ENCODE measurements around the gene FNBP1.

The FNBP1 gene

GRCh38 chr9:130040984-130041647, 1.9 kb downstream of the FNBP1 start:
- Histone ChIP-seq H3F3A (ENCODE audit: insufficient read depth, low read length) (peaks cover 8% of the 10 kb centered on the region), H3K4me1 (ENCODE audit: low read length) (peaks cover 25% of the 10 kb centered on the region), H3K79me2 (ENCODE audit: low read length) (peaks cover 44% of the 10 kb centered on the region), H3K9me2 (replicated peaks; ENCODE audit: insufficient read depth, low read length) (no peaks in the 10 kb centered on the region), H3K9ac (ENCODE audit: low read length) (no peak overlapping the region), H3K4me3 (ENCODE audit: low read length) (no peak overlapping the region), H2AFZ (ENCODE audit: low read length) (no peak overlapping the region), H4K20me1 (ENCODE audit: insufficient read depth, low read length) (no peaks in the 10 kb centered on the region; the same call in 1 of the 2 replicates), H3K4me2 (ENCODE audit: low read depth, low read length) (peak overlapping the region; percentile 62; the same call in 1 of the 2 replicates), H3K27ac (ENCODE audit: low read length) (no peak overlapping the region), H3K36me3 (replicated peaks; ENCODE audit: insufficient read depth, low read length) (no peaks in the 10 kb centered on the region), H3K9me3 (replicated peaks; ENCODE audit: insufficient read depth, low read length) (no peaks in the 10 kb centered on the region), H3K27me3 (replicated peaks; ENCODE audit: insufficient read depth, low read length) (peaks cover 11% of the 10 kb centered on the region; the same call in 1 of the 2 replicates)
- no peak for DNase-seq
- no peak for TF ChIP-seq CTCF (IDR thresholded peaks at IDR 0.05; ENCODE audit: low read length)
- TF ChIP-seq EZH2 (optimal IDR thresholded peaks at IDR 0.05; ENCODE audit: low read depth, low read length): no peak
- TF ChIP-seq EZH2phosphoT487 (IDR thresholded peaks at IDR 0.05; ENCODE audit: low read length): no peak

GRCh38 chr9:130039528-130040147, 3.4 kb downstream of the FNBP1 start:
- H3K27me3 ChIP-seq (replicated peaks; ENCODE audit: insufficient read depth, low read length): peaks cover 11% of the 10 kb centered on the region; the same call in 1 of the 2 replicates
- peak; percentile 77 for DNase-seq
- H3K4me1 ChIP-seq (ENCODE audit: low read length): peaks cover 25% of the 10 kb centered on the region
- peak overlapping the region; percentile 26; the same call in 1 of the 2 replicates for H3K4me3 ChIP-seq (ENCODE audit: low read length)
- H3K27ac ChIP-seq (ENCODE audit: low read length): peak overlapping the region; percentile 39; the same call in 1 of the 2 replicates
- no peak overlapping the region for H2AFZ ChIP-seq (ENCODE audit: low read length)
- H3K9me2 ChIP-seq (replicated peaks; ENCODE audit: insufficient read depth, low read length): no peaks in the 10 kb centered on the region
- peaks cover 8% of the 10 kb centered on the region for H3F3A ChIP-seq (ENCODE audit: insufficient read depth, low read length)
- H3K4me2 ChIP-seq (ENCODE audit: low read depth, low read length): peak overlapping the region; percentile 84
- H3K36me3 ChIP-seq (replicated peaks; ENCODE audit: insufficient read depth, low read length): no peaks in the 10 kb centered on the region
- 0 out of 2 replicates have a peak overlapping the region, but pooled peaks have one; percentile 12 for H3K9ac ChIP-seq (ENCODE audit: low read length)
- peaks cover 45% of the 10 kb centered on the region for H3K79me2 ChIP-seq (ENCODE audit: low read length)
- H4K20me1 ChIP-seq (ENCODE audit: insufficient read depth, low read length): no peaks in the 10 kb centered on the region; the same call in 1 of the 2 replicates
- TF ChIP-seq EZH2 (optimal IDR thresholded peaks at IDR 0.05; ENCODE audit: low read depth, low read length) (no peak), EZH2phosphoT487 (IDR thresholded peaks at IDR 0.05; ENCODE audit: low read length) (no peak), CTCF (IDR thresholded peaks at IDR 0.05; ENCODE audit: low read length) (peak; percentile 23; the same call in 1 of the 2 replicates)
- no peaks in the 10 kb centered on the region for H3K9me3 ChIP-seq (replicated peaks; ENCODE audit: insufficient read depth, low read length)

- no peak for DNase-seq
- Histone ChIP-seq H3K27ac (ENCODE audit: low read length) (no peak overlapping the region), H3K4me3 (ENCODE audit: low read length) (no peak overlapping the region), H3K4me1 (ENCODE audit: low read length) (peaks cover 17% of the 10 kb centered on the region), H4K20me1 (ENCODE audit: insufficient read depth, low read length) (no peaks in the 10 kb centered on the region), H2AFZ (ENCODE audit: low read length) (no peak overlapping the region), H3K27me3 (replicated peaks; ENCODE audit: insufficient read depth, low read length) (0 out of 2 replicates have a peak, but pooled peaks cover under 1% of the 10 kb centered on the region), H3K36me3 (replicated peaks; ENCODE audit: insufficient read depth, low read length) (no peaks in the 10 kb centered on the region), H3K9ac (ENCODE audit: low read length) (no peak overlapping the region), H3K79me2 (ENCODE audit: low read length) (peaks cover 51% of the 10 kb centered on the region), H3K4me2 (ENCODE audit: low read depth, low read length) (no peak overlapping the region), H3K9me2 (replicated peaks; ENCODE audit: insufficient read depth, low read length) (no peaks in the 10 kb centered on the region), H3K9me3 (replicated peaks; ENCODE audit: insufficient read depth, low read length) (no peaks in the 10 kb centered on the region), H3F3A (ENCODE audit: insufficient read depth, low read length) (peaks cover 8% of the 10 kb centered on the region)
- TF ChIP-seq CTCF (IDR thresholded peaks at IDR 0.05; ENCODE audit: low read length): no peak
- TF ChIP-seq EZH2phosphoT487 (IDR thresholded peaks at IDR 0.05; ENCODE audit: low read length): no peak
- no peak for TF ChIP-seq EZH2 (optimal IDR thresholded peaks at IDR 0.05; ENCODE audit: low read depth, low read length)
Observed at GRCh38 chr9:130036099-130036498, 6.9 kb downstream of the FNBP1 start.
